ENCODE results near the gene DLL4.

- TF ChIP-seq, protein P1, sequence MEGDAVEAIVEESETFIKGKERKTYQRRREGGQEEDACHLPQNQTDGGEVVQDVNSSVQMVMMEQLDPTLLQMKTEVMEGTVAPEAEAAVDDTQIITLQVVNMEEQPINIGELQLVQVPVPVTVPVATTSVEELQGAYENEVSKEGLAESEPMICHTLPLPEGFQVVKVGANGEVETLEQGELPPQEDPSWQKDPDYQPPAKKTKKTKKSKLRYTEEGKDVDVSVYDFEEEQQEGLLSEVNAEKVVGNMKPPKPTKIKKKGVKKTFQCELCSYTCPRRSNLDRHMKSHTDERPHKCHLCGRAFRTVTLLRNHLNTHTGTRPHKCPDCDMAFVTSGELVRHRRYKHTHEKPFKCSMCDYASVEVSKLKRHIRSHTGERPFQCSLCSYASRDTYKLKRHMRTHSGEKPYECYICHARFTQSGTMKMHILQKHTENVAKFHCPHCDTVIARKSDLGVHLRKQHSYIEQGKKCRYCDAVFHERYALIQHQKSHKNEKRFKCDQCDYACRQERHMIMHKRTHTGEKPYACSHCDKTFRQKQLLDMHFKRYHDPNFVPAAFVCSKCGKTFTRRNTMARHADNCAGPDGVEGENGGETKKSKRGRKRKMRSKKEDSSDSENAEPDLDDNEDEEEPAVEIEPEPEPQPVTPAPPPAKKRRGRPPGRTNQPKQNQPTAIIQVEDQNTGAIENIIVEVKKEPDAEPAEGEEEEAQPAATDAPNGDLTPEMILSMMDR (IDR thresholded peaks at IDR 0.05): no peak
- no peak for TF ChIP-seq EZH2 (IDR thresholded peaks at IDR 0.05; ENCODE audit: borderline replicate concordance, insufficient read depth, low read depth, low read length, poor library complexity, severe bottlenecking)
Observed at GRCh38 chr15:40964634-40965033, 35.5 kb downstream of the DLL4 start.
